ENCODE results near the gene CD164L2.

CD164L2 gene

DNA sequence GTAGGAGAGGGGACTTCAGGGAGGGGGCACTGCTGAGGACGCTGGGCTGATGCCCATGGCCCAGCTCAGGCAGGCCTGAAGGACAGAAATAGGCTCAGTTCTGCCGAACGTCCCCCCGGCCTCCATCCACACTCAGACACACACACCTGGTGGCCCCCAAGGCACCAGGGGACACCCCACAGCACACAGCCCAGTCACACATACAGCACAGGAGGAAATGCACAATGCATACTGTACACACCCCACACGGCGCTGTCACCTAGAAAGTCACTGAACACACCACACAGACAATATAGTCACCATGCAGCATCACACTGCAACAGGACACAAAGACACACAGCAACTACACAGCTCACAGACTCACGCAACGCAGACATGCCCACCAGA lies 40.7 kb downstream of the CD164L2 start (continued):
- TF ChIP-seq ZNF354C (tag by site-specific recombination; IDR thresholded peaks at IDR 0.05; ENCODE audit: borderline replicate concordance, low read depth): no peak
- TF ChIP-seq, protein P1, sequence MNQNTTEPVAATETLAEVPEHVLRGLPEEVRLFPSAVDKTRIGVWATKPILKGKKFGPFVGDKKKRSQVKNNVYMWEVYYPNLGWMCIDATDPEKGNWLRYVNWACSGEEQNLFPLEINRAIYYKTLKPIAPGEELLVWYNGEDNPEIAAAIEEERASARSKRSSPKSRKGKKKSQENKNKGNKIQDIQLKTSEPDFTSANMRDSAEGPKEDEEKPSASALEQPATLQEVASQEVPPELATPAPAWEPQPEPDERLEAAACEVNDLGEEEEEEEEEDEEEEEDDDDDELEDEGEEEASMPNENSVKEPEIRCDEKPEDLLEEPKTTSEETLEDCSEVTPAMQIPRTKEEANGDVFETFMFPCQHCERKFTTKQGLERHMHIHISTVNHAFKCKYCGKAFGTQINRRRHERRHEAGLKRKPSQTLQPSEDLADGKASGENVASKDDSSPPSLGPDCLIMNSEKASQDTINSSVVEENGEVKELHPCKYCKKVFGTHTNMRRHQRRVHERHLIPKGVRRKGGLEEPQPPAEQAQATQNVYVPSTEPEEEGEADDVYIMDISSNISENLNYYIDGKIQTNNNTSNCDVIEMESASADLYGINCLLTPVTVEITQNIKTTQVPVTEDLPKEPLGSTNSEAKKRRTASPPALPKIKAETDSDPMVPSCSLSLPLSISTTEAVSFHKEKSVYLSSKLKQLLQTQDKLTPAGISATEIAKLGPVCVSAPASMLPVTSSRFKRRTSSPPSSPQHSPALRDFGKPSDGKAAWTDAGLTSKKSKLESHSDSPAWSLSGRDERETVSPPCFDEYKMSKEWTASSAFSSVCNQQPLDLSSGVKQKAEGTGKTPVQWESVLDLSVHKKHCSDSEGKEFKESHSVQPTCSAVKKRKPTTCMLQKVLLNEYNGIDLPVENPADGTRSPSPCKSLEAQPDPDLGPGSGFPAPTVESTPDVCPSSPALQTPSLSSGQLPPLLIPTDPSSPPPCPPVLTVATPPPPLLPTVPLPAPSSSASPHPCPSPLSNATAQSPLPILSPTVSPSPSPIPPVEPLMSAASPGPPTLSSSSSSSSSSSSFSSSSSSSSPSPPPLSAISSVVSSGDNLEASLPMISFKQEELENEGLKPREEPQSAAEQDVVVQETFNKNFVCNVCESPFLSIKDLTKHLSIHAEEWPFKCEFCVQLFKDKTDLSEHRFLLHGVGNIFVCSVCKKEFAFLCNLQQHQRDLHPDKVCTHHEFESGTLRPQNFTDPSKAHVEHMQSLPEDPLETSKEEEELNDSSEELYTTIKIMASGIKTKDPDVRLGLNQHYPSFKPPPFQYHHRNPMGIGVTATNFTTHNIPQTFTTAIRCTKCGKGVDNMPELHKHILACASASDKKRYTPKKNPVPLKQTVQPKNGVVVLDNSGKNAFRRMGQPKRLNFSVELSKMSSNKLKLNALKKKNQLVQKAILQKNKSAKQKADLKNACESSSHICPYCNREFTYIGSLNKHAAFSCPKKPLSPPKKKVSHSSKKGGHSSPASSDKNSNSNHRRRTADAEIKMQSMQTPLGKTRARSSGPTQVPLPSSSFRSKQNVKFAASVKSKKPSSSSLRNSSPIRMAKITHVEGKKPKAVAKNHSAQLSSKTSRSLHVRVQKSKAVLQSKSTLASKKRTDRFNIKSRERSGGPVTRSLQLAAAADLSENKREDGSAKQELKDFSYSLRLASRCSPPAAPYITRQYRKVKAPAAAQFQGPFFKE (tag by site-specific recombination; IDR thresholded peaks at IDR 0.05; ENCODE audit: borderline replicate concordance): no peak; the same call in 1 of the 2 replicates
- TF ChIP-seq, protein P2, sequence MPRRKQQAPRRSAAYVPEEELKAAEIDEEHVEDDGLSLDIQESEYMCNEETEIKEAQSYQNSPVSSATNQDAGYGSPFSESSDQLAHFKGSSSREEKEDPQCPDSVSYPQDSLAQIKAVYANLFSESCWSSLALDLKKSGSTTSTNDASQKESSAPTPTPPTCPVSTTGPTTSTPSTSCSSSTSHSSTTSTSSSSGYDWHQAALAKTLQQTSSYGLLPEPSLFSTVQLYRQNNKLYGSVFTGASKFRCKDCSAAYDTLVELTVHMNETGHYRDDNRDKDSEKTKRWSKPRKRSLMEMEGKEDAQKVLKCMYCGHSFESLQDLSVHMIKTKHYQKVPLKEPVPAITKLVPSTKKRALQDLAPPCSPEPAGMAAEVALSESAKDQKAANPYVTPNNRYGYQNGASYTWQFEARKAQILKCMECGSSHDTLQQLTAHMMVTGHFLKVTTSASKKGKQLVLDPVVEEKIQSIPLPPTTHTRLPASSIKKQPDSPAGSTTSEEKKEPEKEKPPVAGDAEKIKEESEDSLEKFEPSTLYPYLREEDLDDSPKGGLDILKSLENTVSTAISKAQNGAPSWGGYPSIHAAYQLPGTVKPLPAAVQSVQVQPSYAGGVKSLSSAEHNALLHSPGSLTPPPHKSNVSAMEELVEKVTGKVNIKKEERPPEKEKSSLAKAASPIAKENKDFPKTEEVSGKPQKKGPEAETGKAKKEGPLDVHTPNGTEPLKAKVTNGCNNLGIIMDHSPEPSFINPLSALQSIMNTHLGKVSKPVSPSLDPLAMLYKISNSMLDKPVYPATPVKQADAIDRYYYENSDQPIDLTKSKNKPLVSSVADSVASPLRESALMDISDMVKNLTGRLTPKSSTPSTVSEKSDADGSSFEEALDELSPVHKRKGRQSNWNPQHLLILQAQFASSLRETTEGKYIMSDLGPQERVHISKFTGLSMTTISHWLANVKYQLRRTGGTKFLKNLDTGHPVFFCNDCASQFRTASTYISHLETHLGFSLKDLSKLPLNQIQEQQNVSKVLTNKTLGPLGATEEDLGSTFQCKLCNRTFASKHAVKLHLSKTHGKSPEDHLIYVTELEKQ (tag by site-specific recombination; IDR thresholded peaks at IDR 0.05; ENCODE audit: borderline replicate concordance): no peak
- TF ChIP-seq ZNF223 (tag by site-specific recombination; IDR thresholded peaks at IDR 0.05): no peak
- TF ChIP-seq ZSCAN16 (tag by site-specific recombination; IDR thresholded peaks at IDR 0.05): no peak
- TF ChIP-seq, protein P3, sequence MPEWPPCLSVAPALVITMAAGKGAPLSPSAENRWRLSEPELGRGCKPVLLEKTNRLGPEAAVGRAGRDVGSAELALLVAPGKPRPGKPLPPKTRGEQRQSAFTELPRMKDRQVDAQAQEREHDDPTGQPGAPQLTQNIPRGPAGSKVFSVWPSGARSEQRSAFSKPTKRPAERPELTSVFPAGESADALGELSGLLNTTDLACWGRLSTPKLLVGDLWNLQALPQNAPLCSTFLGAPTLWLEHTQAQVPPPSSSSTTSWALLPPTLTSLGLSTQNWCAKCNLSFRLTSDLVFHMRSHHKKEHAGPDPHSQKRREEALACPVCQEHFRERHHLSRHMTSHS (tag by site-specific recombination; IDR thresholded peaks at IDR 0.05): no peak
- no peak for TF ChIP-seq ZNF16 (tag by site-specific recombination; IDR thresholded peaks at IDR 0.05; ENCODE audit: low read depth)
- TF ChIP-seq ZNF707 (tag by site-specific recombination; IDR thresholded peaks at IDR 0.05): no peak
- TF ChIP-seq, protein P4, sequence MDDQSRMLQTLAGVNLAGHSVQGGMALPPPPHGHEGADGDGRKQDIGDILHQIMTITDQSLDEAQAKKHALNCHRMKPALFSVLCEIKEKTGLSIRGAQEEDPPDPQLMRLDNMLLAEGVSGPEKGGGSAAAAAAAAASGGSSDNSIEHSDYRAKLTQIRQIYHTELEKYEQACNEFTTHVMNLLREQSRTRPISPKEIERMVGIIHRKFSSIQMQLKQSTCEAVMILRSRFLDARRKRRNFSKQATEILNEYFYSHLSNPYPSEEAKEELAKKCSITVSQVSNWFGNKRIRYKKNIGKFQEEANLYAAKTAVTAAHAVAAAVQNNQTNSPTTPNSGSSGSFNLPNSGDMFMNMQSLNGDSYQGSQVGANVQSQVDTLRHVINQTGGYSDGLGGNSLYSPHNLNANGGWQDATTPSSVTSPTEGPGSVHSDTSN (CRISPR knock-in tag; IDR thresholded peaks at IDR 0.05): no peak
- TF ChIP-seq MEIS1 (CRISPR knock-in tag; IDR thresholded peaks at IDR 0.05; ENCODE audit: borderline replicate concordance): no peak

DNA sequence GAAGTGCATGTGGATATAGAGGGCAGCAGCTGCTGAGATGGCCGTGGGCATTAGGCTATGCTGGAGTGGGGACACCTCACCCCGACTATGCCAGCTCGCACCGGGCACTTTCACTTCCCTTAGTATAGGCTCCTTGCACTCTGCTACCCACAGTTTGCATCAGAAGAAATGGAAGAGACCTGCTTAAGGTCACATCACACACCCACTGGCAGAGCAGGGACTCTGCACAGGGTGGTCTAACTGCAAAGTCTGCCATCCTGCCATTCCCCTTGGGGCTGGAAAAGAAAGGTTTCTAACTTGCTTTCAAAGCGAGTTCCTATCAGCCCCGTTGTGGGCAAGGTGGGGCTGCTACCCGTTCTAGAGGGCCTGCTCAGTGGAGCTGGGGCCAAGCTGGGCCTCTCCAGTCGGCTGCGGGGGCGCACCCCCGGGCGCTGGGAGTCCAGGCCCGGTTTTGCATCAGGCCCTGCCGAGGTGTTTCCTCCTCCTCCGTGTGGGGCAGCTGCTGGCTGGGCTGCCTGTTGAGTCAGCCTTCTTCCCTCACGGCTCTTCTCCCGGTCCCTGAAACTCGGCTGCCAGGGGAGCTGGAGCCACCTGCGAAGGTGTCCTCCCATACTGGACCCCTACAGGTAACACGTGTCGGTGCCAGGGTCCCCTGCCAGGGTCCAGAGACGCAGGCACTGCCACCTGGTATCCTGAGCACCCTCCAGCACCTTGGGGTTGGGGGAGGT lies 41.4 kb downstream of the CD164L2 start, which contains the start of gene SYTL1:
TSS of gene SYTL1 (plus strand) at position 498 of the 728 bp plus-strand sequence. CDS start 3,313 bp downstream, outside the sequence.
- ChIA-PET POLR2A (interaction anchor here (2.2 kb wide), 1 partner anchor 24 kb away, joined by 8 read pairs; no protein-coding TSS in a partner anchor), CTCF (interaction anchor here (1.4 to 4.6 kb wide), 4 partner anchors 9 to 54 kb away, joined by 3 to 27 read pairs (median 13); no protein-coding TSS in a partner anchor)
- peaks cover 0 to 10% of the 10 kb centered on the region in 2 experiments; a peak in 1 of 3 replicates for H3K36me3 ChIP-seq (ENCODE audit: control insufficient read depth in 2 of 2, insufficient read depth in 1 of 2, low read length in 2 of 2)
- H3K4me3 ChIP-seq (ENCODE audit: low read depth, low read length): peak within 1 kb of the TSS; percentile 43
- H3K27ac ChIP-seq (ENCODE audit: extremely low read depth, low read depth, low read length): no peak within 1 kb of the TSS; the same call in 1 of the 2 replicates
- H3K9me3 ChIP-seq (ENCODE audit: control insufficient read depth, insufficient read depth, low read depth, low read length): no peaks in the 10 kb centered on the region
- peaks cover 3% of the 10 kb centered on the region; the same call in 1 of the 2 replicates for H3K4me1 ChIP-seq (ENCODE audit: control insufficient read depth, insufficient read depth, low read length)
- TF ChIP-seq ZFP37 (tag by site-specific recombination; IDR thresholded peaks at IDR 0.05) (peak; percentile 44; the same call in 1 of the 2 replicates), ZNF184 (tag by site-specific recombination; IDR thresholded peaks at IDR 0.05) (peak; percentile 46; the same call in 1 of the 2 replicates), ZNF146 (tag by site-specific recombination; IDR thresholded peaks at IDR 0.05) (no peak), GLI2 (tag by site-specific recombination; IDR thresholded peaks at IDR 0.05; ENCODE audit: borderline replicate concordance, low read depth) (no peak), ZNF544 (tag by site-specific recombination; IDR thresholded peaks at IDR 0.05) (no peak), ZNF239 (tag by site-specific recombination; IDR thresholded peaks at IDR 0.05) (no peak), ZNF266 (tag by site-specific recombination; IDR thresholded peaks at IDR 0.05; ENCODE audit: low read depth) (no peak)
- TF ChIP-seq, protein P5, sequence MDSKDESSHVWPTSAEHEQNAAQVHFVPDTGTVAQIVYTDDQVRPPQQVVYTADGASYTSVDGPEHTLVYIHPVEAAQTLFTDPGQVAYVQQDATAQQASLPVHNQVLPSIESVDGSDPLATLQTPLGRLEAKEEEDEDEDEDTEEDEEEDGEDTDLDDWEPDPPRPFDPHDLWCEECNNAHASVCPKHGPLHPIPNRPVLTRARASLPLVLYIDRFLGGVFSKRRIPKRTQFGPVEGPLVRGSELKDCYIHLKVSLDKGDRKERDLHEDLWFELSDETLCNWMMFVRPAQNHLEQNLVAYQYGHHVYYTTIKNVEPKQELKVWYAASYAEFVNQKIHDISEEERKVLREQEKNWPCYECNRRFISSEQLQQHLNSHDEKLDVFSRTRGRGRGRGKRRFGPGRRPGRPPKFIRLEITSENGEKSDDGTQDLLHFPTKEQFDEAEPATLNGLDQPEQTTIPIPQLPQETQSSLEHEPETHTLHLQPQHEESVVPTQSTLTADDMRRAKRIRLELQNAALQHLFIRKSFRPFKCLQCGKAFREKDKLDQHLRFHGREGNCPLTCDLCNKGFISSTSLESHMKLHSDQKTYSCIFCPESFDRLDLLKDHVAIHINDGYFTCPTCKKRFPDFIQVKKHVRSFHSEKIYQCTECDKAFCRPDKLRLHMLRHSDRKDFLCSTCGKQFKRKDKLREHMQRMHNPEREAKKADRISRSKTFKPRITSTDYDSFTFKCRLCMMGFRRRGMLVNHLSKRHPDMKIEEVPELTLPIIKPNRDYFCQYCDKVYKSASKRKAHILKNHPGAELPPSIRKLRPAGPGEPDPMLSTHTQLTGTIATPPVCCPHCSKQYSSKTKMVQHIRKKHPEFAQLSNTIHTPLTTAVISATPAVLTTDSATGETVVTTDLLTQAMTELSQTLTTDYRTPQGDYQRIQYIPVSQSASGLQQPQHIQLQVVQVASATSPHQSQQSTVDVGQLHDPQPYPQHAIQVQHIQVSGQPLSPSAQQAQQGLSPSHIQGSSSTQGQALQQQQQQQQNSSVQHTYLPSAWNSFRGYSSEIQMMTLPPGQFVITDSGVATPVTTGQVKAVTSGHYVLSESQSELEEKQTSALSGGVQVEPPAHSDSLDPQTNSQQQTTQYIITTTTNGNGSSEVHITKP (tag by site-specific recombination; IDR thresholded peaks at IDR 0.05): peak; percentile 88

Measured in HEK293 (cell line).